Heart right ventricle (tissue), 16 donors: ENCODE measurements around the gene RPAP2. TPM values are rescaled to one million over a fixed set of nuclear protein-coding genes. Genes with fewer than 3 reads are reported as not detected.
"Not testable (repeated sequence)": the region's sequence is repeated elsewhere in the genome, so short reads cannot be mapped to it uniquely, and the experiment has no call there.

ENCODE experiments used
- ATAC-seq, 8 donors: fragments of 200-7000 bp; cut with Tn5 transposase; one replicate each; pipeline ENCODE4 v1.9.1; 2020; ENCODE audit warnings: mild to moderate bottlenecking in 8 of 8, moderate library complexity in 8 of 8, moderate number of reproducible peaks in 1 of 8
- DNase-seq, 2 donors: peaks; one replicate each; pipeline ENCODE4 v3.0.0-alpha.2; 2020
- H3K27ac ChIP-seq, 10 donors: fragments of 200-600 bp; sonication (generic) in 2 of 10; one replicate each; pipeline versions ENCODE4 v1.5.0 to v1.8.0; 2020 to 2022; ENCODE audit warnings: mild to moderate bottlenecking in 3 of 10
- H3K27me3 ChIP-seq, 7 donors: fragments of 200-600 bp; one replicate each; pipeline ENCODE4 v1.8.0; 2021 to 2022; ENCODE audit warnings: mild to moderate bottlenecking in 2 of 7
- H3K36me3 ChIP-seq, 9 donors: fragments of 200-600 bp; sonication (generic) in 1 of 9; one replicate each; pipeline versions ENCODE4 v1.5.0 to v1.8.0; 2020 to 2022; ENCODE audit warnings: mild to moderate bottlenecking in 2 of 9
- H3K4me1 ChIP-seq, 9 donors: fragments of 200-600 bp; sonication (generic) in 1 of 9; one replicate each; pipeline versions ENCODE4 v1.5.0 to v1.8.0; 2020 to 2022; ENCODE audit warnings: mild to moderate bottlenecking in 4 of 9
- H3K4me3 ChIP-seq, 10 donors: fragments of 200-600 bp; sonication (generic) in 2 of 10; one replicate each; pipeline versions ENCODE4 v1.5.0 to v1.8.0; 2020 to 2022; ENCODE audit warnings: mild to moderate bottlenecking in 7 of 10, moderate library complexity in 2 of 10
- H3K9me3 ChIP-seq, 11 donors: fragments of 200-600 bp in 10 of 11; sonication (generic) in 2 of 11; one replicate each; pipeline versions ENCODE4 v1.5.0 to v1.8.0; 2013 to 2022; ENCODE audit warnings: mild to moderate bottlenecking in 2 of 11, control low read depth in 1 of 11, moderate library complexity in 1 of 11
- CTCF ChIP-seq, 9 donors: fragments of 200-600 bp; sonication (generic) in 2 of 9; IDR thresholded peaks; one replicate each; pipeline versions ENCODE4 v1.5.0 to v1.8.0; 2021 to 2022; ENCODE audit warnings: antibody characterized with exemption in 9 of 9, mild to moderate bottlenecking in 5 of 9, moderate library complexity in 1 of 9
- WGBS, 2 donors: extraction: QIAGEN DNeasy Blood & Tissue Kit; methylation state at CpG; one replicate each; pipeline ENCODE4 v1.1.7; 2013; ENCODE audit warnings: inconsistent platforms in 1 of 2; 5-methylcytosine and 5-hydroxymethylcytosine counted together
- intact Hi-C, 10 donors: fragments of 100-400 bp; cut with DNase I; formaldehyde crosslinking; loops; one replicate each; pipeline versions ENCODE4 v1.11.1 to v1.14.2; 2022
- polyA plus RNA-seq, 2 donors: library from polyadenylated mRNA; stranded (reverse); fragments of 200-250 nt; gene quantifications; one replicate each; pipeline ENCODE4 v1.2.3, GENCODE V29; 2013
- total RNA-seq, 10 donors: library from RNA; stranded (reverse); fragmentation: NEBNext Ultra II Directional in 3 of 10; extraction: Animal tissue kit (Norgen Biotek cat#: 25700) in 3 of 10; gene quantifications; one replicate each; pipeline versions ENCODE4 v1.2.1 to v1.2.4, GENCODE V29; 2021 to 2023
- donor health status: Arrhythmogenic right ventricular cardiomyopathy.
- donor health status: ischemic (EF 13 %, LVEDD 7.1; RV severe dilation, severe dysfunction).
- donor health status: healthy with polysubstance abuse.
- donor health status: DM: no; HTN: yes; CAD: no.
- donor health status: DM: no; HTN: no; CAD: no.
- donor health status: ischemic (EF 25% LVEDD 6.9; RV normal size, moderate dysfunction).
- donor health status: ischemic (EF 25% LVEDD 5.7; RV mildly dilated, moderate dysfunction).
- donor health status: healthy.
- donor health status: DM: yes; HTN: yes; CAD: no.
- donor health status: Ischemic cardiomyopathy.
- donor health status: ischemic (EF 35%, LVEDD 5.7; RV mildly dilated, moderate dysfunction).
- donor health status: nonischemic (EF 11% LVEDD 7.7; RV severe dilation, severe dysfunction).
- donor health status: DM: yes; HTN: yes; CAD: no.
- donor health status: PGD.
- donor health status: ischemic (EF 29% LVEDD 5.4; RV normal size, mild dysfunction).
- donor health status: nonischemic (EF 23%, LVEDD 6.1; RV moderate dilation, normal function).

Gene RPAP2
- total and polyA plus RNA-seq, 12 donors: 7.0 to 27.5 (median 23.8) TPM

- ATAC-seq (no peak), DNase-seq (no peak)
- WGBS, 2 donors: 57 to 73% methylated on average over 1 of the region's 1 CpG
- H3K4me3 ChIP-seq: no peak overlapping the region
- no peaks in the 10 kb centered on the region for H3K27me3 ChIP-seq
- TF ChIP-seq CTCF (IDR thresholded peaks at IDR 0.05): no peak
- H3K36me3 ChIP-seq: peaks cover 0 to 93% (median 8%) of the 10 kb centered on the region in 9 donors
- intact Hi-C loops: no loop called here
- no peaks in the 10 kb centered on the region for H3K9me3 ChIP-seq
- H3K4me1 ChIP-seq: no peaks in the 10 kb centered on the region
- H3K27ac ChIP-seq: no peak overlapping the region
Measured at GRCh38 chr1:92273039-92273438, 25.8 kb upstream of the RPAP2 start.

GRCh38 chr1:92274939-92275338 lies 23.9 kb upstream of the RPAP2 start:
- TF ChIP-seq CTCF (IDR thresholded peaks at IDR 0.05): no peak
- intact Hi-C loops: no loop called here
- no peak overlapping the region for H3K4me3 ChIP-seq
- WGBS, 2 donors: 97 to 100% methylated on average over 1 of the region's 1 CpG
- H3K27me3 ChIP-seq: no peaks in the 10 kb centered on the region
- no peaks in the 10 kb centered on the region for H3K4me1 ChIP-seq
- DNase-seq (no peak), ATAC-seq (no peak)
- no peak overlapping the region for H3K27ac ChIP-seq
- H3K9me3 ChIP-seq: no peaks in the 10 kb centered on the region
- H3K36me3 ChIP-seq: peaks cover 0 to 83% (median 8%) of the 10 kb centered on the region in 9 donors

- intact Hi-C loops: no loop called here
- H3K36me3 ChIP-seq: peaks cover 0 to 83% (median 12%) of the 10 kb centered on the region in 9 donors
- no peaks in the 10 kb centered on the region for H3K27me3 ChIP-seq
- no peak overlapping the region for H3K27ac ChIP-seq
- no peak for ATAC-seq
- TF ChIP-seq CTCF (IDR thresholded peaks at IDR 0.05): no peak
- peaks cover 0 to 2% (median 0%) of the 10 kb centered on the region in 11 donors for H3K9me3 ChIP-seq
- WGBS, 2 donors: 98% methylated on average over 3 of the region's 3 CpGs
- DNase-seq: no peak
- no peak overlapping the region for H3K4me3 ChIP-seq
- H3K4me1 ChIP-seq: no peaks in the 10 kb centered on the region
Measured at GRCh38 chr1:92276082-92276481, 22.8 kb upstream of the RPAP2 start.

GRCh38 chr1:92277105-92277723 lies 21.6 kb upstream of the RPAP2 start:
- intact Hi-C loops: no loop called here
- no peak for TF ChIP-seq CTCF (IDR thresholded peaks at IDR 0.05)

GRCh38 chr1:92279781-92280180 lies 19.1 kb upstream of the RPAP2 start:
- 97 to 98% methylated on average over 15 of the region's 15 CpGs for WGBS, 2 donors
- not testable (repeated sequence) for H3K4me1 ChIP-seq, ATAC-seq, DNase-seq, H3K4me3 ChIP-seq, H3K27me3 ChIP-seq, H3K27ac ChIP-seq
- intact Hi-C loops: loop anchor here in 1 of 10 donors (10.0 kb wide), 1 partner anchor 775 kb away; the partner anchor contains the start of gene CDC7
- peaks cover 0 to 65% (median 4%) of the 10 kb centered on the region in 9 donors for H3K36me3 ChIP-seq
- peaks cover 0 to 12% (median 0%) of the 10 kb centered on the region in 11 donors for H3K9me3 ChIP-seq

More at GRCh38 chr1:92277105-92277723, 21.6 kb upstream of the RPAP2 start:
- WGBS, 2 donors: 92 to 96% methylated on average over 4 of the region's 4 CpGs
- no peaks in the 10 kb centered on the region for H3K4me1 ChIP-seq
- no peak overlapping the region for H3K27ac ChIP-seq
- H3K4me3 ChIP-seq: no peak overlapping the region
- ATAC-seq (no peak), DNase-seq (no peak)
- H3K9me3 ChIP-seq: peaks cover 0 to 12% (median 0%) of the 10 kb centered on the region in 11 donors
- H3K27me3 ChIP-seq: no peaks in the 10 kb centered on the region
- H3K36me3 ChIP-seq: peaks cover 0 to 77% (median 9%) of the 10 kb centered on the region in 9 donors

GRCh38 chr1:92281411-92281810 lies 17.4 kb upstream of the RPAP2 start:
- not testable (repeated sequence) for DNase-seq, ATAC-seq, H3K27ac ChIP-seq, H3K27me3 ChIP-seq, H3K4me1 ChIP-seq, H3K4me3 ChIP-seq
- 97 to 100% methylated on average over 2 of the region's 2 CpGs for WGBS, 2 donors
- intact Hi-C loops: loop anchor here in 1 of 10 donors (10.0 kb wide), 1 partner anchor 777 kb away; the partner anchor contains the start of gene CDC7
- Histone ChIP-seq H3K36me3 (peaks cover 0 to 66% (median 5%) of the 10 kb centered on the region in 9 donors), H3K9me3 (peaks cover 0 to 16% (median 0%) of the 10 kb centered on the region in 11 donors)
